GM23338 (cell line): ENCODE data around the gene SMYD3. TPM values are rescaled to one million over a fixed set of nuclear protein-coding genes. Genes with fewer than 3 reads are reported as not detected.

Experiments
- ATAC-seq: fragments of 200-7000 bp; cut with Tn5 transposase; 3 replicates; pipeline ENCODE4 v1.9.1; 2020
- DNase-seq: peaks from one replicate; pipeline ENCODE4 v3.0.0-alpha.2; 2015; ENCODE audit warnings: low spot score
- H2AFZ ChIP-seq: fragments of 200-600 bp; sonication (generic); 2 replicates; pipeline ENCODE4 v1.8.0; 2016; ENCODE audit warnings: antibody characterized with exemption, mild to moderate bottlenecking, moderate library complexity
- H3F3A ChIP-seq: fragments of 200-600 bp; sonication (generic); replicated peaks from 2 replicates; pipeline ENCODE4 v1.8.0; 2017; ENCODE audit warnings: antibody characterized with exemption, mixed run types, low read depth
- H3K27ac ChIP-seq: fragments of 200-600 bp; sonication (generic); 2 replicates; pipeline ENCODE4 v1.6.1; 2016; ENCODE audit warnings: low read depth
- H3K27me3 ChIP-seq: fragments of 200-600 bp; sonication (generic); 2 replicates; pipeline ENCODE4 v1.8.0; 2016; ENCODE audit warnings: mild to moderate bottlenecking, mixed run types, moderate library complexity; ENCODE audit not compliant: insufficient read depth
- H3K36me3 ChIP-seq: fragments of 200-600 bp; sonication (generic); 2 replicates; pipeline ENCODE4 v1.8.0; 2016; ENCODE audit warnings: mild to moderate bottlenecking; ENCODE audit not compliant: insufficient read depth
- H3K4me1 ChIP-seq: fragments of 200-600 bp; sonication (generic); 2 replicates; pipeline ENCODE4 v1.8.0; 2016; ENCODE audit warnings: mild to moderate bottlenecking, moderate library complexity; ENCODE audit not compliant: insufficient read depth
- H3K4me2 ChIP-seq: fragments of 200-600 bp; sonication (generic); 2 replicates; pipeline ENCODE4 v1.7.1; 2017; ENCODE audit warnings: mixed run types
- H3K4me3 ChIP-seq: fragments of 200-600 bp; sonication (generic); 2 replicates; pipeline ENCODE4 v1.6.1; 2016; ENCODE audit warnings: mixed run types
- H3K79me2 ChIP-seq: fragments of 200-600 bp; sonication (generic); replicated peaks from 2 replicates; pipeline ENCODE4 v1.8.0; 2017; ENCODE audit warnings: mild to moderate bottlenecking; ENCODE audit not compliant: insufficient read depth
- H3K9me2 ChIP-seq: fragments of 200-600 bp; sonication (generic); 2 replicates; pipeline ENCODE4 v1.8.0; 2017; ENCODE audit not compliant: insufficient read depth
- H4K20me1 ChIP-seq: fragments of 200-600 bp; sonication (generic); replicated peaks from 2 replicates; pipeline ENCODE4 v1.8.0; 2017; ENCODE audit warnings: mild to moderate bottlenecking; ENCODE audit not compliant: insufficient read depth
- H3K27ac Mint-ChIP-seq: 2 replicates; pipeline ENCODE4 v1.8.0; 2020; ENCODE audit warnings: inconsistent platforms, mild to moderate bottlenecking, moderate library complexity, mixed read lengths
- H3K27me3 Mint-ChIP-seq: 3 replicates; pipeline ENCODE4 v1.8.0; 2022; ENCODE audit warnings: low read depth, mild to moderate bottlenecking, moderate library complexity, mixed read lengths, inconsistent platforms; ENCODE audit not compliant: insufficient read depth, poor library complexity
- H3K36me3 Mint-ChIP-seq: 3 replicates; pipeline ENCODE4 v1.8.0; 2021; ENCODE audit warnings: low read depth, mild to moderate bottlenecking, inconsistent platforms, moderate library complexity, mixed read lengths
- H3K4me1 Mint-ChIP-seq: 3 replicates; pipeline ENCODE4 v1.8.0; 2020; ENCODE audit warnings: mild to moderate bottlenecking, inconsistent platforms, mixed read lengths
- H3K4me3 Mint-ChIP-seq: 3 replicates; pipeline ENCODE4 v1.8.0; 2021; ENCODE audit warnings: moderate library complexity, mild to moderate bottlenecking, inconsistent platforms, mixed read lengths
- H3K9me3 Mint-ChIP-seq: 3 replicates; pipeline ENCODE4 v1.8.0; 2020; ENCODE audit warnings: moderate library complexity, mild to moderate bottlenecking, inconsistent platforms, mixed read lengths
- EZH2 ChIP-seq: fragments of 200-600 bp; sonication (generic); IDR thresholded peaks from one replicate; pipeline ENCODE4 v1.8.0; 2017; ENCODE audit warnings: antibody characterized with exemption, mild to moderate bottlenecking, low read depth; ENCODE audit not compliant: unreplicated experiment
- EZH2phosphoT487 ChIP-seq: fragments of 200-600 bp; sonication (generic); IDR thresholded peaks from one replicate; pipeline ENCODE4 v1.8.1; 2018; ENCODE audit warnings: antibody characterized with exemption; ENCODE audit not compliant: unreplicated experiment
- JUNB ChIP-seq: IDR thresholded peaks from one replicate; pipeline ENCODE4 v1.6.1; 2016; ENCODE audit warnings: antibody characterized with exemption; ENCODE audit not compliant: unreplicated experiment
- ZNF114 ChIP-seq: fragments of 250-450 bp; sonication (Bioruptor Pico); IDR thresholded peaks from 2 replicates; pipeline ENCODE4 v1.5.0; 2020; ENCODE audit warnings: mild to moderate bottlenecking, moderate library complexity
- polyA plus RNA-seq: library from polyadenylated mRNA; unstranded; fragments of >200 nt; fragmentation: Nextera tagmentation; extraction: Ambion mirVana; gene quantifications from 2 replicates; pipeline ENCODE4 v1.2.1, GENCODE V29; 2016
- total RNA-seq: library from RNA; depleted of rRNA; stranded (reverse); fragments of >200 nt; shearing (Covaris generic); gene quantifications from 2 replicates; pipeline ENCODE4 v1.2.3, GENCODE V29; 2014
- TF ChIP-seq, protein P1 (sequence below): IDR thresholded peaks from 2 replicates; pipeline ENCODE4 v1.6.1; 2016; ENCODE audit warnings: antibody characterized with exemption
- TF ChIP-seq, protein P2 (sequence below), 2 experiments: fragments of 200-600 bp in 1 of 2; sonication (generic) in 1 of 2; conservative IDR thresholded peaks; 2 replicates each; pipeline versions ENCODE4 v1.5.1 to v1.6.1; 2016 to 2017; ENCODE audit warnings: antibody characterized with exemption in 2 of 2, low read depth in 2 of 2, mild to moderate bottlenecking in 2 of 2, moderate library complexity in 1 of 2
- TF ChIP-seq, protein P3 (sequence below): fragments of 250-450 bp; sonication (Bioruptor Pico); IDR thresholded peaks from 2 replicates; pipeline ENCODE4 v1.5.0; 2020; ENCODE audit warnings: mild to moderate bottlenecking, moderate library complexity

The SMYD3 gene
- total and polyA plus RNA-seq, 2 experiments from 2014 or later: 31.8 to 34.4 TPM

DNA sequence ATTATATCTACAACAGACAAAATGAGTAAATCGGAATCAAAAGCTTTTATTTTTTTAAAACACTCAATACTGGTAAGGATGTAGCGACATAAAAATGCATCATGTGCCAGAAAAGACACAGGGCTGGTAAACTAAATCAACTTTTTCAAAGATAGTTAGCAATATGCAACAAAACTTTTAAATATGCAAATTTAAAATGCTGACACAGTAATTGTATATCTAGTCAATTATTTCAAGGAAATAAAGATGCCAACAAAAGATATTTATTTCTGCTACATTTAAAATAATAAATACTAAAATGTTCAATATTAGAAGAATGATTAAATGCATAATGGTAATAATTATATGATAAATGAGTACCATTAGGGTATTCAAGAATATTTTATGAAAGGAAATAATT, 295.1 kb downstream of the SMYD3 start (continued):
- no peak for TF ChIP-seq EZH2
- no peak for TF ChIP-seq JUNB
- TF ChIP-seq, protein P1, sequence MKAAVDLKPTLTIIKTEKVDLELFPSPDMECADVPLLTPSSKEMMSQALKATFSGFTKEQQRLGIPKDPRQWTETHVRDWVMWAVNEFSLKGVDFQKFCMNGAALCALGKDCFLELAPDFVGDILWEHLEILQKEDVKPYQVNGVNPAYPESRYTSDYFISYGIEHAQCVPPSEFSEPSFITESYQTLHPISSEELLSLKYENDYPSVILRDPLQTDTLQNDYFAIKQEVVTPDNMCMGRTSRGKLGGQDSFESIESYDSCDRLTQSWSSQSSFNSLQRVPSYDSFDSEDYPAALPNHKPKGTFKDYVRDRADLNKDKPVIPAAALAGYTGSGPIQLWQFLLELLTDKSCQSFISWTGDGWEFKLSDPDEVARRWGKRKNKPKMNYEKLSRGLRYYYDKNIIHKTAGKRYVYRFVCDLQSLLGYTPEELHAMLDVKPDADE: no peak
- TF ChIP-seq, protein P2, sequence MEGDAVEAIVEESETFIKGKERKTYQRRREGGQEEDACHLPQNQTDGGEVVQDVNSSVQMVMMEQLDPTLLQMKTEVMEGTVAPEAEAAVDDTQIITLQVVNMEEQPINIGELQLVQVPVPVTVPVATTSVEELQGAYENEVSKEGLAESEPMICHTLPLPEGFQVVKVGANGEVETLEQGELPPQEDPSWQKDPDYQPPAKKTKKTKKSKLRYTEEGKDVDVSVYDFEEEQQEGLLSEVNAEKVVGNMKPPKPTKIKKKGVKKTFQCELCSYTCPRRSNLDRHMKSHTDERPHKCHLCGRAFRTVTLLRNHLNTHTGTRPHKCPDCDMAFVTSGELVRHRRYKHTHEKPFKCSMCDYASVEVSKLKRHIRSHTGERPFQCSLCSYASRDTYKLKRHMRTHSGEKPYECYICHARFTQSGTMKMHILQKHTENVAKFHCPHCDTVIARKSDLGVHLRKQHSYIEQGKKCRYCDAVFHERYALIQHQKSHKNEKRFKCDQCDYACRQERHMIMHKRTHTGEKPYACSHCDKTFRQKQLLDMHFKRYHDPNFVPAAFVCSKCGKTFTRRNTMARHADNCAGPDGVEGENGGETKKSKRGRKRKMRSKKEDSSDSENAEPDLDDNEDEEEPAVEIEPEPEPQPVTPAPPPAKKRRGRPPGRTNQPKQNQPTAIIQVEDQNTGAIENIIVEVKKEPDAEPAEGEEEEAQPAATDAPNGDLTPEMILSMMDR (conservative IDR thresholded peaks at IDR 0.05; ENCODE audit: low read depth in 2 of 2): no peak
- TF ChIP-seq EZH2phosphoT487: no peak
- no peak for TF ChIP-seq ZNF114 (CRISPR knock-in tag)

DNA sequence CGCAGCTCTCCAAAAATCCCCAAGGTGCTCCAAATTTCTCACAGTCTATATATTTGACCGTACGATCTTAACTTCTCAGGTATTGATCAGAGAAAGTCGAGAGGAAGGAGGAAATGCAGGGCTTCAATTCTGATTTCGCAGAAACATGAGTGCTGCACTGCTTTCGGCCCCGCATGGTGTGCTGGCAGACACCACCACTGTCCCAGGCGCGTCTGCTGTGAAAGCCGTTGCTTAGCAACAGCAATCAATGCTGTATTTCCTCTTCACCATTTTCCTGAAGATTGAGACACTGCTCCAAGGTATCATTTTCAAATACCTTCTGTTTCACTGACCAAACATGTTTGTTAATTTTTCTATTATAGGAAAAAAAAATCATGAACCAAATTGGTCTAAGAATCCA, 296.3 kb downstream of the SMYD3 start:
- H3K27ac Mint-ChIP-seq: no peak overlapping the region
- Histone ChIP-seq H3K4me2 (no peak overlapping the region), H3K36me3 (no peaks in the 10 kb centered on the region), H3K9me2 (no peaks in the 10 kb centered on the region), H3K4me1 (peaks cover 6% of the 10 kb centered on the region), H4K20me1 (no peaks in the 10 kb centered on the region; the same call in 1 of the 2 replicates), H3K27me3 (no peaks in the 10 kb centered on the region), H3K4me3 (no peak overlapping the region), H2AFZ (no peak overlapping the region), H3K79me2 (no peaks in the 10 kb centered on the region), H3K27ac (no peak overlapping the region), H3F3A (no peaks in the 10 kb centered on the region)
- peak; percentile 94 for ATAC-seq
- H3K27me3 Mint-ChIP-seq: no peaks in the 10 kb centered on the region
- H3K9me3 Mint-ChIP-seq: no peaks in the 10 kb centered on the region
- TF ChIP-seq, protein P3, sequence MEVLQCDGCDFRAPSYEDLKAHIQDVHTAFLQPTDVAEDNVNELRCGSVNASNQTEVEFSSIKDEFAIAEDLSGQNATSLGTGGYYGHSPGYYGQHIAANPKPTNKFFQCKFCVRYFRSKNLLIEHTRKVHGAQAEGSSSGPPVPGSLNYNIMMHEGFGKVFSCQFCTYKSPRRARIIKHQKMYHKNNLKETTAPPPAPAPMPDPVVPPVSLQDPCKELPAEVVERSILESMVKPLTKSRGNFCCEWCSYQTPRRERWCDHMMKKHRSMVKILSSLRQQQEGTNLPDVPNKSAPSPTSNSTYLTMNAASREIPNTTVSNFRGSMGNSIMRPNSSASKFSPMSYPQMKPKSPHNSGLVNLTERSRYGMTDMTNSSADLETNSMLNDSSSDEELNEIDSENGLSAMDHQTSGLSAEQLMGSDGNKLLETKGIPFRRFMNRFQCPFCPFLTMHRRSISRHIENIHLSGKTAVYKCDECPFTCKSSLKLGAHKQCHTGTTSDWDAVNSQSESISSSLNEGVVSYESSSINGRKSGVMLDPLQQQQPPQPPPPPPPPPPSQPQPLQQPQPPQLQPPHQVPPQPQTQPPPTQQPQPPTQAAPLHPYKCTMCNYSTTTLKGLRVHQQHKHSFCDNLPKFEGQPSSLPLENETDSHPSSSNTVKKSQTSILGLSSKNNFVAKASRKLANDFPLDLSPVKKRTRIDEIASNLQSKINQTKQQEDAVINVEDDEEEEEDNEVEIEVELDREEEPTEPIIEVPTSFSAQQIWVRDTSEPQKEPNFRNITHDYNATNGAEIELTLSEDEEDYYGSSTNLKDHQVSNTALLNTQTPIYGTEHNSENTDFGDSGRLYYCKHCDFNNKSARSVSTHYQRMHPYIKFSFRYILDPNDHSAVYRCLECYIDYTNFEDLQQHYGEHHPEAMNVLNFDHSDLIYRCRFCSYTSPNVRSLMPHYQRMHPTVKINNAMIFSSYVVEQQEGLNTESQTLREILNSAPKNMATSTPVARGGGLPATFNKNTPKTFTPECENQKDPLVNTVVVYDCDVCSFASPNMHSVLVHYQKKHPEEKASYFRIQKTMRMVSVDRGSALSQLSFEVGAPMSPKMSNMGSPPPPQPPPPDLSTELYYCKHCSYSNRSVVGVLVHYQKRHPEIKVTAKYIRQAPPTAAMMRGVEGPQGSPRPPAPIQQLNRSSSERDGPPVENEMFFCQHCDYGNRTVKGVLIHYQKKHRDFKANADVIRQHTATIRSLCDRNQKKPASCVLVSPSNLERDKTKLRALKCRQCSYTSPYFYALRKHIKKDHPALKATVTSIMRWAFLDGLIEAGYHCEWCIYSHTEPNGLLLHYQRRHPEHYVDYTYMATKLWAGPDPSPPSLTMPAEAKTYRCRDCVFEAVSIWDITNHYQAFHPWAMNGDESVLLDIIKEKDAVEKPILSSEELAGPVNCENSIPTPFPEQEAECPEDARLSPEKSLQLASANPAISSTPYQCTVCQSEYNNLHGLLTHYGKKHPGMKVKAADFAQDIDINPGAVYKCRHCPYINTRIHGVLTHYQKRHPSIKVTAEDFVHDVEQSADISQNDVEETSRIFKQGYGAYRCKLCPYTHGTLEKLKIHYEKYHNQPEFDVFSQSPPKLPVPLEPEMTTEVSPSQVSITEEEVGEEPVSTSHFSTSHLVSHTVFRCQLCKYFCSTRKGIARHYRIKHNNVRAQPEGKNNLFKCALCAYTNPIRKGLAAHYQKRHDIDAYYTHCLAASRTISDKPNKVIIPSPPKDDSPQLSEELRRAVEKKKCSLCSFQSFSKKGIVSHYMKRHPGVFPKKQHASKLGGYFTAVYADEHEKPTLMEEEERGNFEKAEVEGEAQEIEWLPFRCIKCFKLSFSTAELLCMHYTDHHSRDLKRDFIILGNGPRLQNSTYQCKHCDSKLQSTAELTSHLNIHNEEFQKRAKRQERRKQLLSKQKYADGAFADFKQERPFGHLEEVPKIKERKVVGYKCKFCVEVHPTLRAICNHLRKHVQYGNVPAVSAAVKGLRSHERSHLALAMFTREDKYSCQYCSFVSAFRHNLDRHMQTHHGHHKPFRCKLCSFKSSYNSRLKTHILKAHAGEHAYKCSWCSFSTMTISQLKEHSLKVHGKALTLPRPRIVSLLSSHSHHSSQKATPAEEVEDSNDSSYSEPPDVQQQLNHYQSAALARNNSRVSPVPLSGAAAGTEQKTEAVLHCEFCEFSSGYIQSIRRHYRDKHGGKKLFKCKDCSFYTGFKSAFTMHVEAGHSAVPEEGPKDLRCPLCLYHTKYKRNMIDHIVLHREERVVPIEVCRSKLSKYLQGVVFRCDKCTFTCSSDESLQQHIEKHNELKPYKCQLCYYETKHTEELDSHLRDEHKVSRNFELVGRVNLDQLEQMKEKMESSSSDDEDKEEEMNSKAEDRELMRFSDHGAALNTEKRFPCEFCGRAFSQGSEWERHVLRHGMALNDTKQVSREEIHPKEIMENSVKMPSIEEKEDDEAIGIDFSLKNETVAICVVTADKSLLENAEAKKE: no peak
- no peaks in the 10 kb centered on the region for H3K36me3 Mint-ChIP-seq
- peak; percentile 79 for DNase-seq
- no peak overlapping the region for H3K4me3 Mint-ChIP-seq
- peaks cover 8% of the 10 kb centered on the region; the same call in 2 of the 3 replicates for H3K4me1 Mint-ChIP-seq
